Anterior cingulate cortex (tissue), 58 donors: Measurements from ENCODE around the gene SLC10A3.

Source experiments
- DNase-seq, 58 donors: peaks; one replicate each; lab custom pipeline; 2025; lab: John Stamatoyannopoulos, UW

The SLC10A3 gene, protein sequence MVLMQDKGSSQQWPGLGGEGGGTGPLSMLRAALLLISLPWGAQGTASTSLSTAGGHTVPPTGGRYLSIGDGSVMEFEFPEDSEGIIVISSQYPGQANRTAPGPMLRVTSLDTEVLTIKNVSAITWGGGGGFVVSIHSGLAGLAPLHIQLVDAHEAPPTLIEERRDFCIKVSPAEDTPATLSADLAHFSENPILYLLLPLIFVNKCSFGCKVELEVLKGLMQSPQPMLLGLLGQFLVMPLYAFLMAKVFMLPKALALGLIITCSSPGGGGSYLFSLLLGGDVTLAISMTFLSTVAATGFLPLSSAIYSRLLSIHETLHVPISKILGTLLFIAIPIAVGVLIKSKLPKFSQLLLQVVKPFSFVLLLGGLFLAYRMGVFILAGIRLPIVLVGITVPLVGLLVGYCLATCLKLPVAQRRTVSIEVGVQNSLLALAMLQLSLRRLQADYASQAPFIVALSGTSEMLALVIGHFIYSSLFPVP

GRCh38 chrX:154490414-154491083, at the start of gene SLC10A3:
TSS of gene SLC10A3 (minus strand) at chrX:154490629. CDS start at chrX:154488940, 1,689 bp downstream.
- DNase-seq, result peak; percentile 25 to 95 (median 90)

DNA sequence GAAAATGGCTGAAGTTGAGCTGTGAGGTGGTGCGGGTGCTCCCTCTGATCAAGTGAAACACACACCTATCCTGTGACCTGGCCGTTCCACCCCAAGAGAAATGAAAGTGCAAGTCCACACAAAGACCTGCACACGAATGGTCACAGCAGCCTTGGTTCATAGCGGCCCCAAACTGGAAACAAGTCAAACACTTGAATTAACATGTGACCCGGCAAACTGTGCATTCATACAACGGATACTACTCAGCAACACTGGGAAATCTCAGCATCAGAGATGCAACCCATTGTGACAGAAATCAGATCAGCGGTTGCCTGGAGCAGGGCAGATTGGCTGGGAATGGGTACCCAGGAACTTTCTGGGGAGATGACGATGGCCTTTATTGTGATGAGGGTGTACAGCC, 48.6 kb upstream of the SLC10A3 start:
- peak in 4 of 58 donors; percentile 1 to 26 (median 18) for DNase-seq

GRCh38 chrX:154535892-154536291, 45.5 kb upstream of the SLC10A3 start:
- DNase-seq, result no peak

DNA sequence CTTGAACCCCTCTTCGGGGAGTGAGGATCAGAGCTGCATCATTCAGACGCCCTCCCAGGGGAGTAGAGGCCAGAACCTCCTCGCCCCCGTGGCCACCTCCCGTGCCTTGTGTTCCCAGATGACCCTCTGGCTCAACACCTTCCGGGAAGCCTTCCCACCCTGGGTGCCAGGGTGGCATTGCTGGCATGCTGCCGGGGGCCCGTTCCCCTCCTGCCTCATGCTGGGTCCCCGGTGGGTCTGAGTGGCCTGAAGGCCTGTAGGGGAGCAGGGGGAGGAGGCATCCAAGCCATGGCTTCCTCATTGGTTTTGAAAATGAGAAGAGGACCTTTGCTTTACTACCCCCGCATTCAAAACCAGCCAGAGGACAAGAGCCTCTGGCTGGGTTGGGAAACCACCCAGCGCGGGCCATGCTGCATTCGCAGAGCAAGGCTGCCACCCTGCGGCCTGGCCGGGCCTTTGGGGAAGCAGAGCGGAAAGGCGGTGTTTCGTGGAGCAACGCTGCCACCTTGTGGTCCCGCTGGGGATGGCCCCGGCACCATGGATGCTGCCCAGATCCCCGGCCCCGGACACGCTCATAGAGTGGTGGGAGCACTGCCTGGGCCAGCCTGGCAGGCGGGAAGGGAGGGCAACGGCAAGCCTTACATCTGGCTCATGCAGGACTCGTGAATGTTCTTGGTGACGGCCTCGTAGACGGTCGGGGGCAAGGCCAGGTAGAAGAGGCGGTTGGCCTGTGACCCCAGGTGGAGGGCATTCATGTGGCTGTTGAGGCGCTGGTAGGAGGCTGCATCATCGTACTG, 44.3 kb upstream of the SLC10A3 start:
- DNase-seq, result peak; percentile 7 to 92 (median 73)

- DNase-seq, result no peak
These were observed 42.3 kb upstream of the SLC10A3 start for GRCh38 chrX:154532690-154533089.

DNA sequence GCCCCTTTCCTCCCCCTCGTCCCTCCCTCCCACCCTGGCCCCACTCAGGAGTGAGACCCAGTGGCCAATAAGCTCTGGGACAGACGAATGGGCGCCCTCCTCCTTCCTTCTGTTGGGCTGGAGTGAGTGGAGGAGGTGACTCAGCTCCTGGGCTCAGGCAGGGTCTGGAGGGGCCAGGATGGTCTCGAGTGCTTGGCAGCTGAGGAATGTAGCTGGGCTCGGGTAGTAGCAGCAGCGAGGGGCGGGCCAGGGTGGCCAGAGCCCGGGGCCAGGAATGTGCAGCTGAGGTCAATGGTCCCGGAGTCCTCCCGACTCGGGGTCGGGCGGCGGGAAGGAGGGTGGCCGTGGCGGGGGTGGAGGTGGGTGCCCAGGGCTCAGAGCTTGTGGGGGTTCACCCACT, 41.2 kb upstream of the SLC10A3 start:
- DNase-seq, result peak in 1 of 58 donors; percentile 24

GRCh38 chrX:154530286-154530685, 39.9 kb upstream of the SLC10A3 start:
- DNase-seq, result no peak

DNA sequence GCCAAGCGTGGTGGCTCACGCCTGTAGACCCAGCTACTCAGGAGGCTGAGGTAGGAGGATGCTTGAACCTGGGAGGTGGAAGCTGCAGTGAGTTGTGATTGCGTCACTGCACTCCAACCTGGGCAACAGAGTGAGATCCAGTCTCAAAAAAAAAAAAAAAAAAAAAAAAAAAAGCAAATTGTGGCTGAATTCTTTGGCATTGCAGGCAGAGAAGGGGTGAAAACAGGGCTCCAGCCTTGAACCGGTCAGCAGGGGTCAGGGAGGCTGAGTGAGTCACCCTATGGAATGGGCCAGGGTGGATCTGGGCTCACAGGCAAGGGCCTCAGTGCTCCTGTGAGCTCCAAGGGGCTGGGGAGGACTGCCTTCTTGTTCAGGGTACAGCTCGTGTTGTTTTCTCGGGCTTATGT, 38.8 kb upstream of the SLC10A3 start:
- no peak for DNase-seq

- DNase-seq, result peak in 56 of 58 donors; percentile 3 to 83 (median 52)
These were observed 36.7 kb upstream of the SLC10A3 start for GRCh38 chrX:154526901-154527675.

DNA sequence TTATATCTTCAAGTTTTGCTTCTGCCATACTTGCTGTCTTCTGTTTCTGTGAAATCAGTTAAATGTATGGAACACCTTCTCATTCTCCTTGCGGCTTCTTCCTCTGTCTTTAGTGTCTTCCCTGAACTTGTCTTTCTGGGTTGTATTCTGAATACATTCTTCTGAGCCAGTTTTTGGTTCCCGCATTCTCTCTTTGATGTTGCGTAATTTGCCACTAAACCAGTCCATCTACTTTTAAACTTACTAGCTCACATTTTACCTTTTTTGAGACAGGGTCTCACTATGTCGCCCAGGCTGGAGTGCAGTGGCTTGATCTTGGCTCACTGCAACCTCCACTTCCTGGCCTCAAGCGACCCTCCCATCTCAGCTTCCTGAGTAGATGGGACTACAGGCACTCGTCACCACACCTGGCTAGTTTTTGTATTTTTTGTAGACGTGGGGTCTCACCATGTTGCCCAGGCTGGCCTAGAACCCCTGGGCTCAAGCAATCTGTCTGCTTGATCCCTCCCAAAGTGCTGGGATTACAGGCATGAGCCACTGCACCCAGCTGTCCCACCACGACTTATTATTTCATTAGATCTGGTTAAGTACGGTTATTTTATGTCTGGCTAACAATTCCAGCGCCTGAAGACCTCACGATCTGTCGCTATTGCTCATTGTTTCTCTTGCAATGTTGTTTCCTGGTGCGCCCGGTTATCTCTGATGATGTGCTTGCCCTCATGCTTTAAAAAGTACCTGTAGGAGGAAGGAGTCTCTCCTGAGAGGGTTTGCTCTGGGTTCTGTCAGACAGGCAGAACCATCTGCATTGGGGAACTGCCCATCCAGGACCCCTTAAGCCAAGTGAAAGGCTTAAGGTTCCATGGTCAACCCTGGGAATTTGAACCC, 35.4 kb upstream of the SLC10A3 start:
- DNase-seq, result no peak

DNA sequence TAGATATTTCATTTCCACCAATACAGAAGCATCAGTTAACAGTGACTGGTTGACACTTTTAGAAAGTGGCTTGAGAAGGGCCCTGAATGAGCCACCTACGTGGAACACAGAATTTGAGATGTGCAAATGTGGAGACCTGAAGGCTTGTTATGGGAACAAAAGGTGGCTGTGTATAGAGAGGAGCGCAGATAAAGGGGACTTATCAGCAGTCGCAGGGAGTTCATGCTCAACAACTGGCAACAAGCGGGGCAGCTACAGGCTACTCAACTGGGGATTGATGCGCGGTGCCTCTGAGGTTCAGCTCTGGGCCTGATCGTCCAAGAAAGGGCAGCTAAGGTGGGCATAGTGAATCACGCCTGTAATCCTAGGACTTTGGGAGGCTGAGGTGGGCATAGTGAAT, 29.0 kb upstream of the SLC10A3 start:
- no peak for DNase-seq

DNA sequence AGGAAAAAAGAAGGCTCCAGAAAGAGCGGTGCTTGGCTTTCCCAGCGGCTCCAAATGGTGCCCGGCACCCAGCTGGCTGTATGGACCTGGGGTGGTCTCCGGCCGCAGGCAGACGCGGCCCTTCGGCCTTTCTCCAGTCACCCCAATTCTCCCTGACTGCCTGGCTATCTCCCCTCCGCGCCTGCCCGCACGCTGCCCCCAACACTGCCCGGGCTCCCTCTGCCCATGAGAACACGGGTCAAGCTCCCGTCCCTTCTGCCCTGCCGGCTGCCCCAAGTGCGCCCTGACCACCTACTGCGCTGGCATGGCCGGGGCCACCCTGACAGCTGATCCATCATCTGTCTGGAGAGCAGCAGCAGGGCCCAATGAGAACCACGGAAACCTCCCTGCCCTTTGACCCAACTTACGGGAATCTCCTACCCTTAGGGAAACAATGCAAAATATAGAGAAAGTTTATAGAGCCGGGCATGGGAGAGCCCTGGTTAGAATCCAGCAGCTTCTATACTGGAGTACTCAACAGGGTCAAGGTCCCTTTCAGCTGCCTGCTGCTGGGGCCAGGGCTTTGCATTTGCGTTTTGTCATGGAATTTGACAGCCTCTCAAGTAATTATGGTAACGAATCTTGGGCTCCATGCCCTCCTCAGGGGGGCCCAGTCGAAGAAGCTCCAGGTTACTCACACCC, 26.8 kb upstream of the SLC10A3 start:
- DNase-seq, result peak in 10 of 58 donors; percentile 12 to 51 (median 34)

DNA sequence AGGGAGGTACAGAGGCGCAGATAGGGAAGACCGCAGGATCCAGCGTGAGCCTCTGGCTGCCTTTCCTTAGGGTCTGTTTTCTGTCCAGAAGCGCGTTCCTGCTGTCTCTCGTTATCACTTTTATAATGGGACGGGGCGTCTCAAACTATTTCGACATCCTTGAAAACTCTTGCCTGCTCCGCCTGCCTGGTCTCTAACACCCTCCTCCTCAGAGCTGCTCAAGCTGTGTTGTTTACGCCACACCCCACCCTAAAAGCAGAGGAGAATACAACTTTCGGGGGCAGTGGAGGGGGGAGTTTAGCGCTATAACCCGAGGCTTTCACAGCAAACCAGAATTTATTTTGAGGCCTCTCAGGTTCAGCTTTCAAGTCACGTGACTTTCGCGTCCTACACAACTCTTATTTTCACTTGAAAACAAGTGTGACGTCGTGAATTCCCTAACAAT, 26.2 kb upstream of the SLC10A3 start:
- DNase-seq, result peak in 22 of 58 donors; percentile 1 to 63 (median 31)

GRCh38 chrX:154515966-154516655, 25.7 kb upstream of the SLC10A3 start, which contains the start of gene FAM3A:
TSS of gene FAM3A (minus strand) at chrX:154516232. CDS start at chrX:154515772, 460 bp downstream.
- DNase-seq, result peak; percentile 13 to 95 (median 88)

DNA sequence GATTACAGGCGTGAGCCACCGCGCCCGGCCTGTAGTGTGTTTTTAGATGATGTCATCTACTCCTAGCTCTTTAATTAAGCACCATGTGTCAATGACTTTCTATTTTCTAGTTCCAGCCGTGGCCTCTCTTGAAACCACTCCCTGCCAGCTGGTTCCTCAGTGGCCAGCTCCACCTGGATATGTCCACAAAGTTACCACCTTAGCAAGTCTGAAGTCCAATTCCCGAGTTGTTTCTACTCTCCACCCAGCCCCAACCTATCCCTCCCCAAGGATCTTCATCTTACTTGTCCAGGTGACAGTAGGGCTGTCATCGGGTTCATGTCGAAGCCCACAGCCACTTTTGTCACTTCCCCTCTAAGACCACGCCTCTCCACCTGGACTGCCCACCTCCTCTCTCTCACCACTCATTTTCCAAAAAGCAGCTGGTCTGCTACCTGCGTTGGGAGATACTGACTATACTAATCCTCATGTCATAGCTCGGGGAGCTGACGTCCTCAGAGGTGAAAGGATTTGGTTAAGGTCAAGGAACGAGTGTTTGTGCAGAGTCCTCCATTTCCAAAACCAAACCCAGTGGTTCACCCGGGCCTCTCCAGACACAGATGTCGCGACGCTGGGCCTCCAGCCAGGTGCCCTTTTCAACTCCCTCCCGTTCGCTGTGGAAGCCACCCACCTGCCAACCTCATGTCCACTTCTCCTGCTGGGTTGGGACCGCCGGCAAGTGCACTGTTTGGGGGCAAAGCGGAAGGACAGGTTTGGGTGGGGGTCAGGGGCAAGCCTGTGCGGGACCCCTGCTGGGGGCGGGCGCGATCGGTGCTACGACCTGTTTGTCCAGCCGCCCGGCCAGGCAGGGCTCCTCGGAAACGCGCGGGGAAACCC, 24.9 kb upstream of the SLC10A3 start:
- DNase-seq, result peak in 2 of 58 donors; percentile 9 to 36

GRCh38 chrX:154513716-154514115, 23.3 kb upstream of the SLC10A3 start:
- no peak for DNase-seq
